Astrocyte of the spinal cord (primary cell): Measurements from ENCODE around the gene CNTF.

Experiments
- DNase-seq: peaks from one replicate; pipeline ENCODE4 v3.0.0; 2011; ENCODE audit warnings: low read depth, low spot score
- H3K4me3 ChIP-seq: 2 replicates; pipeline ENCODE4 v1.5.1; 2011; ENCODE audit warnings: low read depth, mild to moderate bottlenecking, low read length, moderate library complexity
- CTCF ChIP-seq: IDR thresholded peaks from 2 replicates; pipeline ENCODE4 v1.5.1; 2012; ENCODE audit warnings: low read depth, mild to moderate bottlenecking, low read length, inconsistent platforms
- in situ Hi-C: cut with HindIII; loops from 2 replicates; pipeline ENCODE4 v1.10.0; 2017; ENCODE audit warnings: low sequenced_read_pairs

CNTF gene

GRCh38 chr11:58586998-58587397, 35.5 kb upstream of the CNTF start:
- no peak for DNase-seq
- H3K4me3 ChIP-seq: no peak overlapping the region
- in situ Hi-C loops: no loop called here
- no peak for TF ChIP-seq CTCF

- in situ Hi-C loops: no loop called here
- TF ChIP-seq CTCF: no peak
- no peak for DNase-seq
- no peak overlapping the region for H3K4me3 ChIP-seq
Measured at GRCh38 chr11:58591659-58592058, 30.8 kb upstream of the CNTF start.

GRCh38 chr11:58592760-58593472, 29.5 kb upstream of the CNTF start:
- no peak overlapping the region for H3K4me3 ChIP-seq
- no peak for TF ChIP-seq CTCF
- in situ Hi-C loops: no loop called here
- no peak for DNase-seq

GRCh38 chr11:58594826-58595225, 27.6 kb upstream of the CNTF start:
- TF ChIP-seq CTCF: no peak
- H3K4me3 ChIP-seq: no peak overlapping the region
- in situ Hi-C loops: no loop called here
- DNase-seq: no peak

GRCh38 chr11:58596621-58597020, 25.8 kb upstream of the CNTF start:
- in situ Hi-C loops: no loop called here
- H3K4me3 ChIP-seq: no peak overlapping the region
- DNase-seq: no peak
- no peak for TF ChIP-seq CTCF

- H3K4me3 ChIP-seq: no peak overlapping the region
- in situ Hi-C loops: no loop called here
- no peak for TF ChIP-seq CTCF
- no peak for DNase-seq
Measured at GRCh38 chr11:58597486-58598144, 24.9 kb upstream of the CNTF start.
